Measurements from ENCODE around the gene FAM151B.
"Not testable (repeated sequence)": the region's sequence is repeated elsewhere in the genome, so short reads cannot be mapped to it uniquely, and the experiment has no call there.

Gene FAM151B

GRCh38 chr5:80569086-80569960, 81.4 kb downstream of the FAM151B start:
- Histone ChIP-seq H3K4me3 (ENCODE audit: low read depth in 1 of 2, low read length in 2 of 2) (no peak overlapping the region), H3K27ac (ENCODE audit: low read depth, low read length) (no peak overlapping the region), H3K9ac (ENCODE audit: low read length) (no peak overlapping the region), H3K9me3 (ENCODE audit: low read length) (no peaks in the 10 kb centered on the region), H3K36me3 (ENCODE audit: insufficient read depth, low read length) (no peaks in the 10 kb centered on the region), H3K27me3 (ENCODE audit: control insufficient read depth in 1 of 2, insufficient read depth in 2 of 2, low read length in 2 of 2) (peaks cover 0 to 27% of the 10 kb centered on the region in 2 donors), H3K4me1 (ENCODE audit: insufficient read depth, low read length) (no peaks in the 10 kb centered on the region)

- Histone ChIP-seq H3K27me3 (ENCODE audit: control insufficient read depth in 1 of 2, insufficient read depth in 2 of 2, low read length in 2 of 2) (peaks cover 0 to 27% of the 10 kb centered on the region in 2 donors), H3K27ac (ENCODE audit: low read depth, low read length) (no peak within 1 kb of the TSS), H3K9ac (ENCODE audit: low read length) (no peak within 1 kb of the TSS), H3K36me3 (ENCODE audit: insufficient read depth, low read length) (no peaks in the 10 kb centered on the region), H3K4me3 (ENCODE audit: low read depth in 1 of 2, low read length in 2 of 2) (no peak within 1 kb of the TSS), H3K9me3 (ENCODE audit: low read length) (no peaks in the 10 kb centered on the region), H3K4me1 (ENCODE audit: insufficient read depth, low read length) (no peaks in the 10 kb centered on the region)
These were observed 82.3 kb downstream of the FAM151B start, which contains the start of gene ANKRD34B for GRCh38 chr5:80569961-80570786. TSS of gene ANKRD34B (minus strand) at chr5:80570280. CDS start at chr5:80560019, 10,261 bp downstream.

GRCh38 chr5:80573062-80573461, 85.2 kb downstream of the FAM151B start:
- Histone ChIP-seq H3K9ac (ENCODE audit: low read length) (no peak overlapping the region), H3K36me3 (ENCODE audit: insufficient read depth, low read length) (no peaks in the 10 kb centered on the region), H3K4me1 (ENCODE audit: insufficient read depth, low read length) (no peaks in the 10 kb centered on the region), H3K9me3 (ENCODE audit: low read length) (no peaks in the 10 kb centered on the region), H3K4me3 (ENCODE audit: low read depth in 1 of 2, low read length in 2 of 2) (no peak overlapping the region), H3K27me3 (ENCODE audit: control insufficient read depth in 1 of 2, insufficient read depth in 2 of 2, low read length in 2 of 2) (peaks cover 0 to 25% of the 10 kb centered on the region in 2 donors), H3K27ac (ENCODE audit: low read depth, low read length) (no peak overlapping the region)

- Histone ChIP-seq H3K36me3 (ENCODE audit: insufficient read depth, low read length) (no peaks in the 10 kb centered on the region), H3K4me1 (ENCODE audit: insufficient read depth, low read length) (no peaks in the 10 kb centered on the region), H3K4me3 (ENCODE audit: low read depth in 1 of 2, low read length in 2 of 2) (no peak overlapping the region), H3K27ac (ENCODE audit: low read depth, low read length) (no peak overlapping the region), H3K27me3 (ENCODE audit: control insufficient read depth in 1 of 2, insufficient read depth in 2 of 2, low read length in 2 of 2) (no peaks in the 10 kb centered on the region), H3K9me3 (ENCODE audit: low read length) (no peaks in the 10 kb centered on the region), H3K9ac (ENCODE audit: low read length) (no peak overlapping the region)
These were observed 88.5 kb downstream of the FAM151B start for GRCh38 chr5:80576383-80576782.

GRCh38 chr5:80577707-80578106, 89.8 kb downstream of the FAM151B start:
- Histone ChIP-seq H3K9ac (ENCODE audit: low read length) (no peak overlapping the region), H3K9me3 (ENCODE audit: low read length) (no peaks in the 10 kb centered on the region), H3K4me3 (ENCODE audit: low read depth in 1 of 2, low read length in 2 of 2) (no peak overlapping the region), H3K27ac (ENCODE audit: low read depth, low read length) (no peak overlapping the region), H3K36me3 (ENCODE audit: insufficient read depth, low read length) (no peaks in the 10 kb centered on the region), H3K4me1 (ENCODE audit: insufficient read depth, low read length) (no peaks in the 10 kb centered on the region), H3K27me3 (ENCODE audit: control insufficient read depth in 1 of 2, insufficient read depth in 2 of 2, low read length in 2 of 2) (no peaks in the 10 kb centered on the region)

DNA sequence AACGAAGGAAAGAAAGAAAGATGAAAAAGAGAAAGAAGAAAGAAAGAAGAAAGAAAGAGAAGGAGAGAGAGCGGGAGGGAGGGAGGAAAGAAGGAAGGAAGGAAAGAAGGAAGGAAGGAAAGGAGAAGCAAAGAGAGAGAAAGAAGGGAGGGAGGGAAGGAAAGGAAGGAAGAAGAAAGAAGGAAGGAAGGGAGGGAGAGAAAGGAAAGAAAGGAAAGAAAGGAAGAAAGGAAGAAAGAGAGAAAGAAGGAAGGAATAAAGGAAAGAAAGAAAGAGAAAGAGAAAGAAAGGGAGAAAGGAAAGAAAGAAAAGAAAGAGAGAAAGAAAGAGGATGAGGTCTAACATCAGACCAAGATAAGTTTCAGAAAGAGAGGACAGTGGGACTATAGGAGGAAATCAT, 91.2 kb downstream of the FAM151B start:
- Histone ChIP-seq H3K27ac (ENCODE audit: low read depth, low read length) (no peak overlapping the region), H3K9me3 (ENCODE audit: low read length) (no peaks in the 10 kb centered on the region), H3K4me3 (ENCODE audit: low read depth in 1 of 2, low read length in 2 of 2) (no peak overlapping the region), H3K4me1 (ENCODE audit: insufficient read depth, low read length) (no peaks in the 10 kb centered on the region), H3K36me3 (ENCODE audit: insufficient read depth, low read length) (no peaks in the 10 kb centered on the region), H3K27me3 (ENCODE audit: control insufficient read depth in 1 of 2, insufficient read depth in 2 of 2, low read length in 2 of 2) (no peaks in the 10 kb centered on the region), H3K9ac (ENCODE audit: low read length) (no peak overlapping the region)

DNA sequence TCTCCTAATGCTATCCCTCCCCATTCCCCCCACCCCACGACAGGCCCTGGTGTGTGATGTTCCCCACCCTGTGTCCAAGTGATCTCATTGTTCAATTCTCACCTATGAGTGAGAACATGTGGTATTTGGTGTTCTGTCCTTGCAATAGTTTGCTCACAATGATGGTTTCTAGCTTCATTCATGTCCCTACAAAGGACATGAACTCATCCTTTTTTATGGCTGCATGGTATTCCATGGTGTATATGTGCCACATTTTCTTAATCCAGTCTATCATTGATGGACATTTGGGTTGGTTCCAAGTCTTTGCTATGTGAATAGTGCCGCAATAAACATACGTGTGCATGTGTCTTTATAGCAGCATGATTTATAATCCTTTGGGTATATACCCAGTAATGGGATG, 92.4 kb downstream of the FAM151B start:
- H3K27me3 ChIP-seq (ENCODE audit: control insufficient read depth in 1 of 2, insufficient read depth in 2 of 2, low read length in 2 of 2); H3K9me3 ChIP-seq (ENCODE audit: low read length); H3K4me3 ChIP-seq (ENCODE audit: low read depth in 1 of 2, low read length in 2 of 2); H3K36me3 ChIP-seq (ENCODE audit: insufficient read depth, low read length); H3K9ac ChIP-seq (ENCODE audit: low read length); H3K4me1 ChIP-seq (ENCODE audit: insufficient read depth, low read length); H3K27ac ChIP-seq (ENCODE audit: low read depth, low read length): not testable (repeated sequence)

DNA sequence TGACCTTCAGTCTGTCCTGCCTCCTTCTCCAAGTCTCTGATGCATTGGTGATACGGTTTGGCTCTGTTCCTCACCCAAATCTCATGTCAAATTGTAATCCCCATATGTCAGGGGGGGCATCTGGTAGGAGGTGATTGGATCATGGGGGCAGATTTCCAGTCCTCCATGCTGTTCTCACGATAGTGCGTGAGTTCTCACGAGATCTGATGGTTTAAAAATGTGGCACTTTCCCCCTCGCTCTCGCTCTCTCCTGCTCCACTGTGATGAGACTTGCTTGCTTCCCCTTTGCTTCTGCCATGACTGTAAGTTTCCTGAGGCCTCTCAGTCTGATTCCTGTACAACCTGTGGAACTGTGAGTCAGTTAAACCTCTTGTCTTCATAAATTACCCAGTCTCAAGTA, 96.9 kb downstream of the FAM151B start:
- H3K27me3 ChIP-seq (ENCODE audit: control insufficient read depth in 1 of 2, insufficient read depth in 2 of 2, low read length in 2 of 2): no peaks in the 10 kb centered on the region
- H3K4me1 ChIP-seq (ENCODE audit: insufficient read depth, low read length): no peaks in the 10 kb centered on the region
- H3K4me3 ChIP-seq (ENCODE audit: low read depth in 1 of 2, low read length in 2 of 2): no peak overlapping the region
- no peaks in the 10 kb centered on the region for H3K9me3 ChIP-seq (ENCODE audit: low read length)
- H3K27ac ChIP-seq (ENCODE audit: low read depth, low read length): no peak overlapping the region
- H3K36me3 ChIP-seq (ENCODE audit: insufficient read depth, low read length): no peaks in the 10 kb centered on the region
- H3K9ac ChIP-seq (ENCODE audit: low read length): no peak overlapping the region

GRCh38 chr5:80588858-80589540, 101.1 kb downstream of the FAM151B start:
- H3K9me3 ChIP-seq (ENCODE audit: low read length): no peaks in the 10 kb centered on the region
- H3K36me3 ChIP-seq (ENCODE audit: insufficient read depth, low read length): no peaks in the 10 kb centered on the region
- no peak overlapping the region for H3K4me3 ChIP-seq (ENCODE audit: low read depth in 1 of 2, low read length in 2 of 2)
- H3K27me3 ChIP-seq (ENCODE audit: control insufficient read depth in 1 of 2, insufficient read depth in 2 of 2, low read length in 2 of 2): no peaks in the 10 kb centered on the region
- H3K9ac ChIP-seq (ENCODE audit: low read length): no peak overlapping the region
- no peaks in the 10 kb centered on the region for H3K4me1 ChIP-seq (ENCODE audit: insufficient read depth, low read length)
- H3K27ac ChIP-seq (ENCODE audit: low read depth, low read length): no peak overlapping the region

GRCh38 chr5:80590766-80591165, 102.9 kb downstream of the FAM151B start:
- Histone ChIP-seq H3K27me3 (ENCODE audit: control insufficient read depth in 1 of 2, insufficient read depth in 2 of 2, low read length in 2 of 2) (no peaks in the 10 kb centered on the region), H3K4me3 (ENCODE audit: low read depth in 1 of 2, low read length in 2 of 2) (no peak overlapping the region), H3K4me1 (ENCODE audit: insufficient read depth, low read length) (no peaks in the 10 kb centered on the region), H3K36me3 (ENCODE audit: insufficient read depth, low read length) (no peaks in the 10 kb centered on the region), H3K9ac (ENCODE audit: low read length) (no peak overlapping the region), H3K9me3 (ENCODE audit: low read length) (no peaks in the 10 kb centered on the region), H3K27ac (ENCODE audit: low read depth, low read length) (no peak overlapping the region)

- H3K36me3 ChIP-seq (ENCODE audit: insufficient read depth, low read length): no peaks in the 10 kb centered on the region
- H3K4me3 ChIP-seq (ENCODE audit: low read depth in 1 of 2, low read length in 2 of 2): no peak overlapping the region
- no peaks in the 10 kb centered on the region for H3K27me3 ChIP-seq (ENCODE audit: control insufficient read depth in 1 of 2, insufficient read depth in 2 of 2, low read length in 2 of 2)
- no peak overlapping the region for H3K9ac ChIP-seq (ENCODE audit: low read length)
- no peaks in the 10 kb centered on the region for H3K4me1 ChIP-seq (ENCODE audit: insufficient read depth, low read length)
- no peak overlapping the region for H3K27ac ChIP-seq (ENCODE audit: low read depth, low read length)
- H3K9me3 ChIP-seq (ENCODE audit: low read length): no peaks in the 10 kb centered on the region
These were observed 103.5 kb downstream of the FAM151B start for GRCh38 chr5:80591352-80591751.

Data from muscle layer of colon (tissue), 2 donors.